DMS153 treated with DMSO at 0.1 percent for 48 hours (cell line): ENCODE measurements around the gene PNMA6E.

ENCODE experiments used
- DNase-seq: peaks from one replicate; lab custom pipeline; 2025; ENCODE audit not compliant: unreplicated experiment; lab: John Stamatoyannopoulos, UW

The PNMA6E gene

DNA sequence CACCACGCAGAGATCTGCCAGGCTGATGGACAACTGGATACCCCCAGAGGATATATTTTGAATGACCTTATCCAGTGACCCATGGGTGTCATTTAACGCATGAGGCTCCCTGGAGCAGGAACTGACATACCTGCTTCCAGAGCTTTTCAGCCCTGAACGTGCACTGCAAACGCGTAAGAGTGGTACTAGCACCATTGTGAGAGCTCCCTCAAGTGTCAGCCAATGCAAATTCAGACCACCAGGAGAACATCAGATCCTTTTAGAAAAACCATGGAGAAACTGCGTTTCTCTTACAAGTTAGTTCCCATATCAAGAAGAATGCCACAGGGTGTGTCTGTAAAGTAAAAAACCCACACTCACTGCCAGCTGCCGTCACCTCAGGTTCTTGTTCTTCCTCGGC lies 37.4 kb upstream of the PNMA6E start:
- no peak for DNase-seq

DNA sequence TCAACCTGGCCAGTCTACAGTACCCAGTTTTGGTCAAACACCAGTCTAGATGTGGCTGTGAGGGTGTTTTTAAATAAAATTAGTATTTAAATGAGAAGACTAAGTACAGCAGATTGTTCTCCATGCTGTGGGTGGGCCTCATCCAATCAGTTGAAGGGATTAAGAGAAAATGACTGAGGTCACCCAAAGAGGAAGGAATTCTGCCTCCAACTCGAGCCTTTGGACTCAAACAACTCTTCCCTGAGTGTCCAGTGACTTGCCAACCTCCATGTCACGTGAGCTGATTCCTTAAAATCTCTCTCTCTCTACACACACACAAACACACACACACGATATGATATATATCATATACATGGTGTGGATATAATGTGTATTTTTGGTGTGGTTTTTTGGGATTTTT lies 34.7 kb upstream of the PNMA6E start:
- DNase-seq = no peak

DNA sequence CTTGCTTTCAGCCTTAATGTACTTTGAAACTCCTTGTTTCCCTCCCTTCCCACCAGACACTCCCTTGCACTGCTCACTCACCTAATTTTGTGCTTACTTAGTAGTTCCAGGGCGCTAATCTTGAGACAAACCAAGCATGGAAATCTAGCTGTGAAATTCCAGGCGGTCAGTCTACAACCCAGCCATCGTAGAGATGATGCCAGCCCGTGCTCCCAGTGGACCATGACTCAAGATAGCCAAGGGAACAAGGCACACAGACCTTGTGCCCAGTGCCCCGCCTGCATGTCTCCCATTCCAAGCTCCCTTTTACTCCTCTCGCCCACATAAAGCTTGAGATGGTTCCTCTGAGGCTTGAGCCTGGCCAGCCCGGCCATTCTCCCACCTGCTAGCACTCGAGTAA lies 33.7 kb upstream of the PNMA6E start:
- no peak for DNase-seq

DNA sequence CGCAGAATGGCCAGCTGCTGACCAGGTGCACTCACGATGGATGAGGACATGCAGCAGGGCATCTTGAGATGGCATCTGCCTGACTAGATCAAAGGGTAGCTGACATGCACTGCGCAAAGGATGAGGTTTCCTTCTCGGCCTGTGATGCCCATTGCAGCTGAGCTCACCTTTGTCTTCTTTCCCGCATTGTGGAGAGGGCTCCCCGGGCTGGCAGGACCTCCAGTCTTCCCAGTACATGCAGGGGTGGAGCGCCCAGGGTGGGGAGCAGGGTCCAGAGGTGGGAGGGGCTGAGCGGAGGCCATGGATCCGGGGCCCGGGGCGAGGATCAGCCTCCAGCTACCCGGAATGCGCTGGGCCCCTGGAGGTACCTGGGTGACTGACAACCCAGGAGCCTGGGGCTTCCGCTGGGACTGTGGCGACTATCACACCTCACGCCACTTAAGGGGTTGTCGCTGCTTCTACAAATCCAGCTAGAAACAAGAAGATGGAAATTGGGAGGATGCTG lies 32.7 kb upstream of the PNMA6E start:
- DNase-seq = no peak

DNA sequence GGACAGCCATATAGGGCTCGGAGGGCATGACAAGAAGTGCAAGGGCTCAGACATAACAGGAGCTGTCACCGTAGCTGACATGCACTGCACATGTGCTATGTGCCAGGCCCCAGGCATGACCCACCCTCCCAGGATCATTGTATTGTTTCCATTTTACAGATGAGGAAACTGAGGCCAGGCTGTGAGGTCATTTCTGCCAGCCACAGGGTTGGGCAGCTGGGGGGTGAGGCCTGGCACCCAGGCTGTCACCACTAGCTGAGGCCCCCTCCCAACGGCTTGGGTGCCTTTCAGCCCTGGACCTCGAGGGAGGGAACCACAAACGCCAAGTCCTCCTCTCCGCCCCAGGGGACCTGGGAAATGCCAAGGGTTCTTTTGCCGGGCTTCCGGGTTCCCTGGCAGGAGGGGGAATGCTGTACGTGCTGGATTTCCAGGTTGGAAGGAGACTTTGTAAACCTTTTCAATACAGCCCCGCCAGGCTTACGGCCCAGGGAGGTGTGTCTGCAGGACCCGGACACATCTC lies 32.1 kb upstream of the PNMA6E start:
- DNase-seq = no peak

DNA sequence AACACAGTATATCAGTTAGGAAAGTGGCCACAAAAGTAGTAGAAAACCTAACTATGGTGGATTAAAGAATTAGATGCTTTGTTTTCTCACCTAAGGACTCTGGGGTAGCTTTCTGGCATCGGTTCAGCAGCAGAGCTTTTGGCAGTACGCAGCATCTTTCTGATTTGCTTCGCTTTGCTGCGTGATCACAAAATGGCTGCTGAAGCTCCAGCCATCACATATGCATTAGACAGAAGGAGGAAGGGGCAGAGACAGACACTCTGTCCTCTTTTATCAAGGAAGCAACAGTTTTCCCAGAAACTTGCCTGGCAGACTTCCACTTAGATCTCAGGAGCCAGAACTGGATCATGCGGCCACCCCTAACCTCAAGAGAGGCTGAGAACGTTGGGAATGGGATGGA lies 29.6 kb upstream of the PNMA6E start:
- no peak for DNase-seq

DNA sequence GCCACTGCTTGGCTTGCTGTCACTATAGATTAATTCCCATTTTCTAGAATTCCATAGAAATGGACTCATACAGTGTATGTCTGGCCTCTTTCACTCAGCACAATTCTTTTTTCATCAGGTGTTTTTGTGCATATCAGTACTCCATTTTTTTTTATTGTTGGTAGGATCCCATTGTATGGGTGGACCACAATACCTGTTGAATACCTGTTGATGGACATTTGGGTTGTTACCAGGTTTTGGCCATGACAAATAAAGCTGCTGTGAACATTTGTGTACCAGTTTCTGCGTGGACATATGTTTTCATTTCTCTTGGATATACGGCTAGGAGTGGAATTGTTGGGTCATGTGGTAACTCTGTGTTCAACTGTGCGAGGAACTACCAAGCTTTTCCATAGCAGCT lies 25.1 kb upstream of the PNMA6E start:
- no peak for DNase-seq

DNA sequence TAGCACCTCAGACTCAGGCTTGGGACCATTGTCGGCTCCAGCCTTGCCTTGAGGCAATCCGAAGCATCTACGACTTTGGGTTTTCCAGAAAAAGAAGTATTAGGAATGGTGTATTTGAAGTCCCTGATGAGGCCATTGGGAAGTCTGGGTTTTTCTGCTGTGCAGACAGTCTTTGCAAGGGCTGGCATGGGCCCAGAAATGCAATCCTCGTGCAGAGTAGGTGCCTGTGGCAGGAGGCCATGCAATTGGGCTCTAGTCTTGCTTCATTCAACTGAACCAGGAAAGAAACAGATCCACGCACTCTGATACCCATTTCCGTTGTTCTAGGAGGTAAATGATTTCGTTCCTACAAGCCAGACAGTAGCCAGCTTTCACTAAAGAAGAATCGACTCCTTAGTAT lies 22.5 kb upstream of the PNMA6E start:
- DNase-seq = no peak

DNA sequence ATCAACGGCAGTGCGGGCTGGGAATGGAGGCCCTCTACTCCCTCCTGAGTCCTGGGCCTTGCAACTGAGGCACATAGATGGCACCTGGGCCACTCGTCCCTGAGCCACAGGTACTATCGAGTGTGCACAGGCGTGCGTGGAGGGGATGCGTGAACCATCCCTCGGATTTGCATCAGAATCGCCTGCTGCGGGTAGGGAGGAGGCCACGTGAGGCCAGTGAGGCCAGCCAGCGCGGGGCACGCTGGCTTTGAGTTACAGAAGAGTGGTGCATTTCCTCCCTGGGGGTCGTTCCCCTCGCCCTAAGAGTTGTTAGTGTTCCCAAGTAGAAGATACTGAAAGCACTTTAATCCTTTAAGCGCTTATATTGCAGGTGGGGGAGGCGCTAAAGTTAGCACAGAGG lies 20.7 kb upstream of the PNMA6E start:
- DNase-seq = no peak

DNA sequence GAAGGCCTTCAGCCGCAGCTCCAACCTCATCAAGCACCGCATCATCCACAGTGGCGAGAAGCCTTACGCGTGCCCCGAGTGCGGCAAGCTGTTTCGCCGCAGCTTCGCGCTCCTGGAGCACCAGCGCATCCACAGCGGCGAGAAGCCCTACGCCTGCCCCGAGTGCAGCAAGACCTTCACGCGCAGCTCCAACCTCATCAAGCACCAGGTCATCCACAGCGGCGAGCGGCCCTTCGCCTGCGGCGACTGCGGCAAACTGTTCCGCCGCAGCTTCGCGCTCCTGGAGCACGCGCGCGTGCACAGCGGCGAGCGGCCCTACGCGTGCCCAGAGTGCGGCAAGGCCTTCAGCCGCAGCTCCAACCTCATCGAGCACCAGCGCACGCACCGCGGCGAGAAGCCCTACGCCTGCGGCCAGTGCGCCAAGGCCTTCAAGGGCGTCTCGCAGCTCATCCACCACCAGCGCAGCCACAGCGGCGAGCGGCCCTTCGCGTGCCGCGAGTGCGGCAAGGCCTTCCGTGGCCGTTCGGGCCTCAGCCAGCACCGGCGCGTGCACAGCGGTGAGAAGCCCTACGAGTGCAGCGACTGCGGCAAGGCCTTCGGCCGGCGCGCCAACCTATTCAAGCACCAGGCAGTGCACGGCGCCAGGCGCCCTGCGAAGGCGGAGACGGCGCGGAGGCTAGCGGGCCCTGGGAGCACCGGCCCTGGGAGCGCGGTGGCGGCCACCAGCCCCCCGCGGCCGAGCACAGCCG lies 19.9 kb upstream of the PNMA6E start:
- no peak for DNase-seq

DNA sequence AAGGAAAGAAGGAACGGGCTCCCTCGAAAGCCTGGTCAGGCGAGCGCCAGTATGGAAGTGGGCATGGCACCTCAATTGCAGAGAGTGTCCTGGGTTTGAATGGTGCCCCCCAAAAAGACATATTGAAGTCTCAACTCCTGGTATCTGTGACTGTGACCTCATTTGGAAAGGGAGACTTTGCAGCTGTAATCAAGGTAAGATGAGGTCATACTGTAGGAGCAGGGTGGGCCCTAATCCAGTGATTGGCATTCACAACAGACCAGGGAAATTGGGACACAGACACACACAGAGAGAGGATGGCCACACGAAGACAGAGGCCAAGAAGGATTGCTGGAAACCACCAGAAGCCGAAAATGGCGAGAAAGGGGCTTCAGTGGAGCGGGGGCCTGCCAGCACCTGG lies 16.5 kb upstream of the PNMA6E start:
- no peak for DNase-seq

DNA sequence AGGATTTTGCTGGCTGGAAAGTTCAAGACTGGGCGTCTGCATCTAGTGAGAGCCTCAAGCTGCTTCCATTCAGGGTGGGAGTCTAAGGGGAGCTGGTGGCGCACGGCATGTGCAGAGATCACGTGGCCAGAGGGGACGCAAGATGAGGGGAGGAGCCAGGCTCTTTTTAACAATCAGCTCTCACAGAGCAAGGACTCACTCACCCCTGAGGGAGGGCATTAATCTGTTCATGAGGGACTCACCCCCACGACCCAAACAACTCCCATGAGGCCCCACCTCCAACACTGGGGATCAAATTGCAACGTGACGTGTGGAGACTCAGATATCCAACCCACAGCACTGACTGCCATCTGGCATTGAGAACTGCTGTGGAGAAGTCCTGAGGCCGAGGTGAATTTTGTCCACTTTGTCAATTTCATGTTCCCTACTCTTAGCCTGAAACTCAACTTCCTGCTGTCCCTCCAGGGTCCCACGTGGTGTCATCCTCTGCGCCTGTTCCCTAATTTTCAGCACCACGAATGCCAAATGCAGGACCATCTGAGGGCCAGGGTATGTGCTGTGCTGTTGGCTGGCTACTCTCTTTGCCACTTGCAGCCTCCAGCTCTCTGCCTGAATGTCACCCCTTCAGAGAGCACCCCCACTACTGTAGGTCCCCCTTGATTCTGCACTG lies 15.8 kb upstream of the PNMA6E start:
- no peak for DNase-seq

DNA sequence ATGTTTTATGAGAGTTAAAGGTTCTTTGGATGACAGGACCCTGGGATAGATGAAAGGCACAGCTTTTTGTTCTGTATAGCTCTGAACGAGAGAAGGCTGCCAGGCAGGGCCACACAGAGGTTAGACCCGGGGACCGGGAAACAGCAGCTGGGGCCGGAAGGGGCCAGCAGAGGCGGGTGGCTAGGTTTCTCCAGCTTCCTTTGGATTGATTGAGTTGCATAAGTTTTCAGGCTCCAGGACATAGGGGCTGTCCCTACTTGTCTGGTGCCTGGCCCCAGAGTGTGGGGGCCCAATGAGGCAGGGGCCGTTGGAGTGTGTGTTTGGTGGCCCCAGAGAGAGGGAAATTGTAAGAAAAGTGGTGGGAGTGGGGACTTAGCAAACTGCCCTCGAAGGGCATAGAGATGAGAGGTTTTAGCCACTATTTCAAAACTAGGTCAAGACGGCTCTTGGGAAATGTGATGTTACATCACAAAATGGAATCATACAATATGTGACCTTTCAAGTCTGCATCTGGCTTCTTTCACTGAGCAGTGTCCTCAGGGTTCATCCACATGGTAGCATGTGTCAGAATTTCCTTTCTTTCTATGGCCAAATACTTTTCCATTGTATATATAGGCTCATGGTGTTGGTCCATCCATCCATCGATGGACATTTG lies 13.8 kb upstream of the PNMA6E start:
- no peak for DNase-seq

DNA sequence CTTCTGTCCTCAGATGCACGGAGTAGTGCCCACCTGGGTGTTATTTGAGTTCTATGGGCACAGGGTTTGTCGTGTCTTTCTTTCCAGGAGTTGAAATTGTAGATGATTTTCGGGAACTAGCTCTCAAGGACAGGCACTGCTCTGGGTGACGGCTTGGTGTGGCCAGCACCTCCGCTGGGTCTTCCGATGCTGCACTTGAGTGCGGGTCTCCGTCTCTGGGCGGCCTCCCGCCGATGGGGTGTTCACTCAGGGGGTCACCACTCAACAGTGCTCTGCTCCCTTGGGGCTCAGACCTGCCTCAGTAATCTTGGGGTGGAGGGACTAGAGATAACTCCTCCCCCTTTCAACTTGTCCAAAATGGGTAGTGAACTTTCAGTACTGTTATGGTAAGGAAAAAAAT lies 12.6 kb upstream of the PNMA6E start:
- no peak for DNase-seq

DNA sequence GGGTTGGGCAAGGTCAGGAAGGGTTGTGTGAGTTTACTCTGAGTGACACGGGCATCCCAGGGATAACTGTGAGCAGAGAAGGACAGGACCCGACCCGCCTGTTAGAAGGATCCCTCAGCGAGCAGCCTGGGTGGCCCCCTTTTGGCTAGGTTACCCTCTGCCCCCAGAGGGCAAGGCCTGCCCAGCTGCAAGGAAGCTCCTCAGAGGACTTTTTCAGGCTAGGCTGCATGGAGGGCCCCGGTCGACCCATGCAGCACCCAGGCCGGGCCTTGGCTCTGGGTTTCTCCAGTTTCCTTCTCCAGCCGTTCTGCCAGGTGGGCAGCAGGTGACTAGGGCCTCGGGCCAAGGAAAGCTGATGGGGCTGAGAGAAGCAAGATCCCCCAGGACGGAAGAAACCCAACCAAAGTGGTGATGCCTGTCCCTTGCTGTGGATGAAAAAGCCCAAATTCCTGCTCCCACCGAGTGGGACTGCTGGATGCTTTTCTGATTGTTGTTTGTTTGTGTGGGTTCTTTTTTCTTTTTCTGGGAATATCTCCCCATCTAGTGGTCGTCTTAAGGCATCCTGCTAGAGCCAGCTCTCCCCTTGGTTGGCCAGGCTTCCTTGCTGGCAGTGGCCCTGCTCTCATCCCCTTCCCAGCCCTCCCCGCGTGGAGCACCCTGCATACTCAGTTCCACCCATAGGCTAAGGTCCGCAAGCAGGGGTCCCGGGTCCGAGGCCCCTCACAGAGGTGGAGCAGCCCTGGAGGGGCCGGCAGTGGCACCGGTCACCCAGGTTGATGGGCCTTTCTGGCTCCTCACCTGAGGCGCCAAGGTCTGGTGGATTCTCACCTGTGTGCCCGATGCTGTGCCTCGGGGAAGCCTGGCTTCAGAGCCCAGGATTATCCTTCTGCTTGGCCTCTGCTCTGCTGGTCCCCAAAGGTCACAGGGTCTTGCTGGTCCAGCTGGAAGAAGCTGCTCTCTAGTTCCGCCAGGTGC lies 11.9 kb upstream of the PNMA6E start:
- DNase-seq = no peak

DNA sequence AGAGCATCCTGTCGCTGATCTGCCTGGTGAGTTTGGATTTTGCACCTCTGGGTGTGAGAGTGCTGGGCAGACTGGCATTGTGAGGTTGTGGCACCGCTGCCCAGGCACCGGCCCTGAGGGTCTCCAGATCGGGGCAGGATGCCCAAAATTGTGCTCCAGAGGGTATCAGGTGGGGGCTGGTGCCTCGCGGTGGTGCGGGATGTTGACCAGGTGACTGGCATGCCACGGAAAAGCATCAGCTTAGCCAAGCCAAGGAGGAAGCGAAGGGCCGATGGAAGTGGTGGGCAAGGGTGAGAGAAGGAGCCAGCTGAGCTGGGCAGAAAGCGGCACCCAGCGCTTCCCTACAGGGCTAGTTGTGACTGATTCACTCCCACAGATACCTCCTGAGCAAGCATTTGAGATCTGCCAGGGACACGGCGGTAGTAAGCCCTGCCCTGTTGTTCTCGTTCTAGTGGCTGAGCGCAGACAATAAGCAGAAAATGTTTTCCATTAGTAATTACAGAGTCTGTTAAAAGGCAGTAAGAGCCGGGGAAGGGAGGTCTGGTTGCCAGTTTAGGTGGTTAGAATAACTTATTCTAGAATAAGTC lies 10.9 kb upstream of the PNMA6E start:
- no peak for DNase-seq

DNA sequence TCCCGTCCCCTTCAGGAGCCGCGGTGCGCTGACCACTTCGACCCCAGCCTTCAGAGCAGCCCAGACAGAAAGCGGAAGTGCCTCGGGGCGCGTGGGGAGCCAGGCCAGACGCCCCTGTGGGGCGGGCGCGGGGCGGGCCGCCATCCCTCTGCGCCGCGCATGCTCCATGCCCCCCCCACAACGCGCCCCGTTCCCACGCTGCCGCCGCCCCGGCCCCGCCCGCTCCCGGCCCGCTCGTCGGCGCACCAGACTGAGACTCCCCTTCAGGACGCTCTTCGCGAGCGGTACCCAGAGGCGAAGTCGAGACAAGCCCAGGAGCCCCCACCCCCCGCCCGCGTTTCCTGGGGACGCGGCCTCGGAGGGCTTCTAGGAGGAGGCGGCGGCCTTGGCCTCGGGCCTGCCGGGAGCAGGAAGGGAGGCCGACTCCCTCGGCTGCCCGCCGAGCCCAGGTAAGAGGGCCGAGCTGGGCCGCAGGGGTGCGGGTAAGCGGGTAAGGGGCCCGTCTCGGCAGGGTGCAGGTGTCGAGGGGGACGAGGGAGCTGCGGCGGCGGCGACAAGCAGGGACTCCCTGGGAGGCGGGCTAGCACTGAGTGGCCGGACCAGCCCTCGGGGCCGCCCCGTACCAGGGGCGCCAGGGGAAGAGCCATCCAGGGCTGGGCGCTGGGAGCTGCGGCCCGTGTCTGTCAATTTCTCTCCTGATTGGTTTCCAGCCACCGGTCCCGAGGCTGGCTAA lies 10.3 kb upstream of the PNMA6E start, which contains the start of gene ZFP92:
TSS of gene ZFP92 (plus strand) at position 218 of the 733 bp plus-strand sequence. CDS start 6,851 bp downstream, outside the sequence.
- no peak for DNase-seq

DNA sequence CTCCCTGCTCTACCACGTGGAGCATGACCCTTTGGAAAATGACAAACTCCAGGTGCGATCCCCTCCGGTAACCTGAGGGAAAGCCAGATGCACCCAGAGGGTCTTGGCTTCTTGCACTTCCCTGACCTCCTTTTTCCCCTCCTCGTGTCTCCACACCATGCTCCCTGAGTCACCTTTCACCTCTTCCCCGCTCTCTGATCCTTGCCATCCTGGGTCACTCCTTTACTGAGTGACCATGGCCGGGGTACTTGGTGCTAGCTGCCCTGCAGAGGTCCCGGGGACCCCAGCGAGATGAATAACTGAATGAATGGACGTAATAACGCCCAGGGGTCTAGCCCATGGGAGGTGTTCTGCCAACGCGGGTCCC lies 9.7 kb upstream of the PNMA6E start:
- no peak for DNase-seq

DNA sequence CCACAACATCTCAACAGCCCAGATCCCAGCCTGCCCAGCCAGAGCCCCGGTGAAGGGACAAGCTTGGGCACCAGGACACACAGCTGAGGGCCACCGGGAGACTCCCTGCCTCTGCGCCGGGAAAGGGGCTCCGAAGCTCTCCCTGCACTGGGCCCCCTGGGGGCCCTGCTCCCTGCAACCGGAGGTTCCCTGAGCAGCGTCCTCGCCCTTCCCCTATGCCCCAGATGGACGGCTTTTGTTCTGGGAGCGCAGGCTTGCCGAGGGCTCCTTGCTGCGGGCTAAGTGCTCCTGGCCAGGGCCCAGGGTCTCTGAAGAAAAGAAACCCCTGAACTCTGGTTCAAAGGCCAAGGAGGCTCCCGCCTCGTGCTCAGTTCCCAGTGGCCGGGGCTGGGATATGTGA lies 9.2 kb upstream of the PNMA6E start:
- no peak for DNase-seq
